ENCODE data around the gene TERB2. TPM values are rescaled to one million over a fixed set of nuclear protein-coding genes. Genes with fewer than 3 reads are reported as not detected.

TERB2 gene
- total and polyA plus RNA-seq, 2 of the 4 experiments (the other 2 are of a cell fraction) = not detected

- no peaks in the 10 kb centered on the region for H3K79me1 ChIP-seq (ENCODE audit: low read depth in 1 of 2, low read length in 2 of 2)
- BruUV-seq (replicated peaks) = no TSS peak
- no peak overlapping the region for H2BK120ac ChIP-seq (ENCODE audit: low read depth, low read length)
- no peak overlapping the region for H3K4ac ChIP-seq (ENCODE audit: low read depth, low read length)
- H3K9ac ChIP-seq (ENCODE audit: low read depth, low read length) = no peak overlapping the region
- in situ Hi-C loops (cut with MboI; ENCODE audit: low sequenced_read_pairs) (no loop called here), dilution Hi-C loops (cut with HindIII; ENCODE audit: low sequenced_read_pairs, unreplicated experiment) (no loop called here), intact Hi-C loops (cut with micrococcal nuclease) (no loop called here)
- H3K4me1 ChIP-seq (ENCODE audit: control insufficient read depth, insufficient read depth, low read length) = no peaks in the 10 kb centered on the region
- ChIA-PET CTCF (no interaction called here), POLR2A (ENCODE audit: unreplicated experiment) (no interaction called here)
- H3K56ac ChIP-seq (ENCODE audit: extremely low read depth, insufficient read depth, low read length) = no peak overlapping the region
- no peak overlapping the region for H3K27ac ChIP-seq (ENCODE audit: insufficient read depth, low read length)
- H2AK9ac ChIP-seq (replicated peaks; ENCODE audit: low read depth, low read length, poor library complexity) = no peak overlapping the region
- no peak overlapping the region for H2AFZ ChIP-seq (replicated peaks; ENCODE audit: low read length, poor library complexity)
- no peak overlapping the region for H2BK20ac ChIP-seq (ENCODE audit: low read depth, low read length)
- no peaks in the 10 kb centered on the region for H3K9me1 ChIP-seq (ENCODE audit: insufficient read depth, low read length)
- H4K91ac ChIP-seq (ENCODE audit: insufficient read depth, low read depth, low read length) = no peak overlapping the region
- ATAC-seq (ENCODE audit: low read depth) = no peak
- H3K36me3 ChIP-seq (ENCODE audit: control insufficient read depth, insufficient read depth, low read length) = no peaks in the 10 kb centered on the region
- H2BK5ac ChIP-seq (ENCODE audit: low read depth, low read length, poor library complexity, severe bottlenecking) = no peak overlapping the region
- DNase-seq = no peak
- TF ChIP-seq MAZ (IDR thresholded peaks at IDR 0.05; ENCODE audit: borderline replicate concordance, low read depth, low read length) (no peak), RCOR1 (IDR thresholded peaks at IDR 0.05; ENCODE audit: insufficient replicate concordance, low read length) (no peak), POLR2A (IDR thresholded peaks at IDR 0.05; ENCODE audit: low read depth, low read length) (no peak), CHD1 (IDR thresholded peaks at IDR 0.05; ENCODE audit: low read depth, low read length) (no peak), MXI1 (IDR thresholded peaks at IDR 0.05; ENCODE audit: borderline replicate concordance, low read depth, low read length) (no peak), SMC3 (IDR thresholded peaks at IDR 0.05; ENCODE audit: low read depth, low read length) (no peak), CTCF (conservative IDR thresholded peaks at IDR 0.05; ENCODE audit: low read depth, low read length) (no peak), CEBPB (IDR thresholded peaks at IDR 0.05; ENCODE audit: low read depth, low read length) (no peak), ELK1 (IDR thresholded peaks at IDR 0.05; ENCODE audit: borderline replicate concordance, low read depth, low read length) (no peak)
- no peaks in the 10 kb centered on the region for H4K20me1 ChIP-seq (ENCODE audit: insufficient read depth, low read length)
- H3K4me3 ChIP-seq (ENCODE audit: insufficient read depth, low read depth, low read length) = no peak overlapping the region
- no peak overlapping the region for H3K23ac ChIP-seq (ENCODE audit: low read depth, low read length)
- no peaks in the 10 kb centered on the region for H3K9me3 ChIP-seq (ENCODE audit: control insufficient read depth, insufficient read depth, low read length)
- no peak overlapping the region for H3K4me2 ChIP-seq (ENCODE audit: low read depth, low read length)
- H2AK5ac ChIP-seq (ENCODE audit: low read depth, low read length) = no peak overlapping the region
- H2BK15ac ChIP-seq (ENCODE audit: low read depth, low read length) = no peak overlapping the region
- H3K27me3 ChIP-seq (ENCODE audit: control insufficient read depth, insufficient read depth, low read length) = no peaks in the 10 kb centered on the region
- H4K5ac ChIP-seq (ENCODE audit: low read depth, low read length) = no peak overlapping the region
- no peak overlapping the region for H4K8ac ChIP-seq (ENCODE audit: low read depth in 2 of 2, low read length in 2 of 2)
- H3K18ac ChIP-seq (ENCODE audit: low read depth, low read length) = no peak overlapping the region
- no peak overlapping the region for H3K14ac ChIP-seq (replicated peaks; ENCODE audit: low read depth, low read length)
These were observed 45.4 kb upstream of the TERB2 start for GRCh38 chr15:44910981-44911625.
